GM18519 (cell line): Measurements from ENCODE around the gene UTP25.

ENCODE experiments used
- ATAC-seq: cut with Tn5 transposase; IDR thresholded peaks from one replicate; pipeline ENCODE4 v1.9.1; 2021; ENCODE audit warnings: mild to moderate bottlenecking, moderate library complexity; ENCODE audit not compliant: unreplicated experiment, low FRiP score

UTP25 gene

GRCh38 chr1:209837671-209838070, 9.9 kb downstream of the UTP25 start:
- no peak for ATAC-seq

GRCh38 chr1:209838537-209838936, 10.8 kb downstream of the UTP25 start:
- no peak for ATAC-seq

GRCh38 chr1:209839875-209840546, 12.2 kb downstream of the UTP25 start:
- no peak for ATAC-seq

GRCh38 chr1:209840611-209841010, 12.8 kb downstream of the UTP25 start:
- ATAC-seq, result no peak

- no peak for ATAC-seq
Measured at GRCh38 chr1:209844695-209845407, 17.1 kb downstream of the UTP25 start.

- ATAC-seq, result no peak
Measured at GRCh38 chr1:209845408-209845725, 17.6 kb downstream of the UTP25 start.

GRCh38 chr1:209849388-209849787, 21.6 kb downstream of the UTP25 start:
- ATAC-seq, result no peak

GRCh38 chr1:209850342-209850979, 22.7 kb downstream of the UTP25 start:
- ATAC-seq, result no peak

GRCh38 chr1:209853676-209854075, 25.9 kb downstream of the UTP25 start:
- ATAC-seq, result no peak

GRCh38 chr1:209854196-209854595, 26.4 kb downstream of the UTP25 start:
- ATAC-seq, result no peak

GRCh38 chr1:209855006-209855405, 27.2 kb downstream of the UTP25 start:
- no peak for ATAC-seq

- no peak for ATAC-seq
Measured at GRCh38 chr1:209855623-209856022, 27.9 kb downstream of the UTP25 start.

- ATAC-seq, result no peak
Measured at GRCh38 chr1:209858561-209859103, 30.9 kb downstream of the UTP25 start.

GRCh38 chr1:209860293-209860881, 32.6 kb downstream of the UTP25 start:
- ATAC-seq, result peak; percentile 86

GRCh38 chr1:209861242-209861641, 33.5 kb downstream of the UTP25 start:
- ATAC-seq, result no peak

GRCh38 chr1:209862391-209863356, 34.9 kb downstream of the UTP25 start:
- ATAC-seq, result no peak

GRCh38 chr1:209863766-209864485, 36.2 kb downstream of the UTP25 start:
- ATAC-seq, result no peak

GRCh38 chr1:209866201-209866600, 38.4 kb downstream of the UTP25 start:
- no peak for ATAC-seq
